Activated CD8-positive, alpha-beta T cell treated with anti-CD3 and anti-CD28 coated beads for 36 hours (primary cell): ENCODE data around the gene PARVA. TPM values are rescaled to one million over a fixed set of nuclear protein-coding genes. Genes with fewer than 3 reads are reported as not detected.

ENCODE experiments used
- ATAC-seq: fragments of 200-7000 bp; cut with Tn5 transposase; one replicate; pipeline ENCODE4 v1.10.0; 2021; ENCODE audit warnings: mild to moderate bottlenecking, moderate library complexity
- CTCF ChIA-PET: fragments of 350-600 bp; sonication (Branson Sonifier 250); formaldehyde crosslinking; loops from one replicate; lab custom pipeline; 2021; ENCODE audit warnings: antibody characterized with exemption; lab: Charles Lee
- POLR2A ChIA-PET: fragments of 350-600 bp; sonication (Branson Sonifier 250); formaldehyde crosslinking; loops from one replicate; lab custom pipeline; 2021; ENCODE audit warnings: antibody characterized with exemption; lab: Charles Lee
- DNase-seq: peaks from one replicate; pipeline ENCODE4 v3.0.0-alpha.2; 2020
- H3K27ac Mint-ChIP-seq: one replicate; pipeline ENCODE4 v1.8.0; 2021; ENCODE audit warnings: mild to moderate bottlenecking, mixed read lengths
- H3K27me3 Mint-ChIP-seq: one replicate; pipeline ENCODE4 v1.8.0; 2021; ENCODE audit warnings: mixed read lengths
- H3K36me3 Mint-ChIP-seq: one replicate; pipeline ENCODE4 v1.8.0; 2021; ENCODE audit warnings: low read depth, mixed read lengths
- H3K4me1 Mint-ChIP-seq: one replicate; pipeline ENCODE4 v1.8.0; 2021; ENCODE audit warnings: low read depth, mixed read lengths
- H3K4me3 Mint-ChIP-seq: one replicate; pipeline ENCODE4 v1.8.0; 2021; ENCODE audit warnings: mild to moderate bottlenecking, moderate library complexity, mixed read lengths
- H3K9me3 Mint-ChIP-seq: one replicate; pipeline ENCODE4 v1.8.0; 2021; ENCODE audit warnings: mixed read lengths
- intact Hi-C: fragments of 100-400 bp; cut with micrococcal nuclease; formaldehyde crosslinking; loops from one replicate; pipeline ENCODE4 v1.10.0; 2022
- total RNA-seq, 2 experiments: library from RNA; stranded (reverse); gene quantifications; one replicate each; pipeline ENCODE4 v1.2.3, GENCODE V29; 2021
- TF ChIP-seq, protein P1 (sequence below): fragments of 200-600 bp; IDR thresholded peaks from one replicate; pipeline ENCODE4 v1.8.0; 2022; ENCODE audit warnings: antibody characterized with exemption, mild to moderate bottlenecking

Gene PARVA
- total RNA-seq, 2 experiments from 2014 or later: not detected

- H3K4me3 Mint-ChIP-seq: no peak overlapping the region
- no peaks in the 10 kb centered on the region for H3K36me3 Mint-ChIP-seq
- DNase-seq (no peak), ATAC-seq (no peak)
- POLR2A ChIA-PET: interaction anchor here (1.3 kb wide), 1 partner anchor 13 kb away, joined by 4 read pairs; no protein-coding TSS in a partner anchor
- intact Hi-C loops: no loop called here
- CTCF ChIA-PET: interaction anchor here (2.0 kb wide), 1 partner anchor 210 kb away, joined by 9 read pairs; no protein-coding TSS in a partner anchor
- H3K9me3 Mint-ChIP-seq: no peaks in the 10 kb centered on the region
- no peaks in the 10 kb centered on the region for H3K4me1 Mint-ChIP-seq
- H3K27me3 Mint-ChIP-seq: peaks cover 9% of the 10 kb centered on the region
- H3K27ac Mint-ChIP-seq: no peak overlapping the region
- TF ChIP-seq, protein P1, sequence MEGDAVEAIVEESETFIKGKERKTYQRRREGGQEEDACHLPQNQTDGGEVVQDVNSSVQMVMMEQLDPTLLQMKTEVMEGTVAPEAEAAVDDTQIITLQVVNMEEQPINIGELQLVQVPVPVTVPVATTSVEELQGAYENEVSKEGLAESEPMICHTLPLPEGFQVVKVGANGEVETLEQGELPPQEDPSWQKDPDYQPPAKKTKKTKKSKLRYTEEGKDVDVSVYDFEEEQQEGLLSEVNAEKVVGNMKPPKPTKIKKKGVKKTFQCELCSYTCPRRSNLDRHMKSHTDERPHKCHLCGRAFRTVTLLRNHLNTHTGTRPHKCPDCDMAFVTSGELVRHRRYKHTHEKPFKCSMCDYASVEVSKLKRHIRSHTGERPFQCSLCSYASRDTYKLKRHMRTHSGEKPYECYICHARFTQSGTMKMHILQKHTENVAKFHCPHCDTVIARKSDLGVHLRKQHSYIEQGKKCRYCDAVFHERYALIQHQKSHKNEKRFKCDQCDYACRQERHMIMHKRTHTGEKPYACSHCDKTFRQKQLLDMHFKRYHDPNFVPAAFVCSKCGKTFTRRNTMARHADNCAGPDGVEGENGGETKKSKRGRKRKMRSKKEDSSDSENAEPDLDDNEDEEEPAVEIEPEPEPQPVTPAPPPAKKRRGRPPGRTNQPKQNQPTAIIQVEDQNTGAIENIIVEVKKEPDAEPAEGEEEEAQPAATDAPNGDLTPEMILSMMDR: no peak
Measured at GRCh38 chr11:12540913-12541582, 163.7 kb downstream of the PARVA start.

GRCh38 chr11:12541583-12542151, 164.3 kb downstream of the PARVA start:
- POLR2A ChIA-PET: no interaction called here
- intact Hi-C loops: no loop called here
- Mint-ChIP-seq H3K4me1 (no peaks in the 10 kb centered on the region), H3K9me3 (no peaks in the 10 kb centered on the region), H3K27ac (no peak overlapping the region), H3K27me3 (peaks cover 6% of the 10 kb centered on the region), H3K36me3 (no peaks in the 10 kb centered on the region), H3K4me3 (no peak overlapping the region)
- DNase-seq (no peak), ATAC-seq (no peak)
- CTCF ChIA-PET: interaction anchor here (2.0 kb wide), 1 partner anchor 210 kb away, joined by 9 read pairs; no protein-coding TSS in a partner anchor
- TF ChIP-seq, protein P1: no peak

DNA sequence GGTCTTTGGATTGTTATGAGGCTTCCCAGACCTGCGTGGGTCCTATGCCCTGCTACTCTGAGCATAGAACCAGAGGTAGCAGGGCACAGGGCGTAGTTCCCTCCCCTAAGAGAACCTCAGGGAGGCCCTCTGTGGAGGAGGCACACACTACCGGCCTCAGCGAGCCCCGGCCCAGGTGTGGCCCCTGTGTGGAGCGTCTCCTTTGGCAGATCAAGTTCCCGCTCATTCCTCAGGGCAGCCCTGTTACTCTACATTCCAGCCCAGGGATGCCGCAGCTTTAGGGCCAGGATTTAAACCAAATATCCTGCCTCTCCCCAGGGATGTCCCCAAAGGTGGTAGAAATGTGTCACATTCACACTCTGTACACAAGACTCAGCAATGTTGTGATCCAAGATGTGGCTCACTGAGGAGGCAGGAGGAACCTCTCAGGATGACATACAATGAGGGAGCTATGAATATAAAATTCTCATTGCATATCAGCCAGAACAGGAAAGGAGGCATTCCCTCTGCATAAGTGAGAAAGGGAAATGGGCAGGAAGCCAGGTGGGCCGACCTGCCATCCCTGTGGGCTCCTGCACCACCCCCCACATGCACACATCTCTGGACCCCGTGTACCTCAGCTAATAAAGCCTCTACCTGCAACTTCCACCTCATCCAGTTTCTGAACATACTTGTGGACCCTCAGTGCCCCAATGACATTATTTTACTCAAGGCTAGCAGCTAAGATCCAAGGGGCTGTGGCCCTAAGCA, 165.0 kb downstream of the PARVA start:
- Mint-ChIP-seq H3K27ac (no peak overlapping the region), H3K9me3 (no peaks in the 10 kb centered on the region), H3K27me3 (peaks cover 6% of the 10 kb centered on the region), H3K36me3 (no peaks in the 10 kb centered on the region), H3K4me3 (no peak overlapping the region), H3K4me1 (no peaks in the 10 kb centered on the region)
- TF ChIP-seq, protein P1: no peak
- DNase-seq: no peak
- ATAC-seq: no peak
- ChIA-PET CTCF (no interaction called here), POLR2A (no interaction called here)
- intact Hi-C loops: no loop called here

DNA sequence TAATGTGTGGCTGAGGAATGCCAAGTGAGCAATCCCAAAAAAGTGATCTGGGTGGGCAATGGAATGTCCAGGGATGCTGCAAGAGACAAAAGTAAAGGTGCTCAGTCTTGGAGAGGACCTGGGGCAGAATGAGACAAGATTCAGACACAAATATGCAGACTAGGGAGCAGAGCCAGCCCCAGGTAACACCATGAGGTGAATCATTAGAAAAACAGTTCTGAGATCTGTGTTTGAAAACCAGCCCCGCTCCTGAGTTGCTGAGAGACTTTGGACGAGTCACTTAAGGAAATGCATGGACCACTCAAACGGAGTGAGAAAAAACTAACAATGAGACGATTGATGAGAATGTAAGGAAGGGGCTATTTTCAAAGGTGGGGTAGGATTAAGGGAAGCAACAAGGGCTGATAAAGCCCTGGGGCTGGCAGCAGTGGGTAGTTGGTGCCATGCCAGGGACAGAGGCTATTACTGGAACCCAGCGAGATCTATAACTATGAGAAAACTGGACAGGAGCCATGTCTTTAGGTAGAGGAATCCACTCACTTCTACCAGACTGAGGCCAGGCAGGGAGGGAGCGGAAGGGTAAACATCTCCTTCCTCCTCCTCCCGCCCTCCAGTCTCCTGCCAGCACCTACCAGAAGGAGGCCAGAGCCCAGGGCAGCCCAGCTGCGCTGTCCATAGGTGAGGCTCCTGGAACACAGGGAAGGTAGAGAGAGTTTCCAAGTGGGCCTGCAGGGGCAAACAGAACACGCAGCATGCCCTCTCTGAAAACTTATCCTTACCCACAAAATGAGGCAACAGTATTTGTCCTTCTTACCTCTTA, 166.4 kb downstream of the PARVA start:
- no peak overlapping the region for H3K27ac Mint-ChIP-seq
- H3K36me3 Mint-ChIP-seq: no peaks in the 10 kb centered on the region
- ATAC-seq: no peak
- H3K27me3 Mint-ChIP-seq: peaks cover 6% of the 10 kb centered on the region
- H3K9me3 Mint-ChIP-seq: no peaks in the 10 kb centered on the region
- ChIA-PET CTCF (no interaction called here), POLR2A (no interaction called here)
- no peaks in the 10 kb centered on the region for H3K4me1 Mint-ChIP-seq
- H3K4me3 Mint-ChIP-seq: no peak overlapping the region
- no peak for DNase-seq
- intact Hi-C loops: no loop called here
- TF ChIP-seq, protein P1: no peak
